ES-I3 (cell line): ENCODE measurements around the gene ENGASE.

Experiments
- H3K36me3 ChIP-seq: 2 replicates; pipeline ENCODE4 v1.6.1; 2013; ENCODE audit warnings: mild to moderate bottlenecking, low read length, control low read depth, moderate library complexity; ENCODE audit not compliant: insufficient read depth
- H3K4me1 ChIP-seq: 2 replicates; pipeline ENCODE4 v1.6.1; 2013; ENCODE audit warnings: mild to moderate bottlenecking, control low read depth, low read length; ENCODE audit not compliant: insufficient read depth
- H3K9ac ChIP-seq: 2 replicates; pipeline ENCODE4 v1.6.1; 2013; ENCODE audit warnings: low read depth, mild to moderate bottlenecking, low read length, moderate library complexity
- H3K9me3 ChIP-seq: 2 replicates; pipeline ENCODE4 v1.6.1; 2013; ENCODE audit warnings: mild to moderate bottlenecking, low read length, moderate library complexity; ENCODE audit not compliant: control insufficient read depth, insufficient read depth

Gene ENGASE

GRCh38 chr17:79109584-79109983 is 35.0 kb downstream of the ENGASE start:
- Histone ChIP-seq H3K9ac (no peak overlapping the region), H3K4me1 (no peaks in the 10 kb centered on the region), H3K36me3 (no peaks in the 10 kb centered on the region), H3K9me3 (no peaks in the 10 kb centered on the region)

GRCh38 chr17:79111097-79111496 is 36.5 kb downstream of the ENGASE start:
- Histone ChIP-seq H3K9me3 (no peaks in the 10 kb centered on the region), H3K9ac (no peak overlapping the region), H3K36me3 (no peaks in the 10 kb centered on the region), H3K4me1 (no peaks in the 10 kb centered on the region)

- H3K4me1 ChIP-seq, result no peaks in the 10 kb centered on the region
- H3K36me3 ChIP-seq, result no peaks in the 10 kb centered on the region
- no peak overlapping the region for H3K9ac ChIP-seq
- no peaks in the 10 kb centered on the region for H3K9me3 ChIP-seq
These were observed 37.8 kb downstream of the ENGASE start for GRCh38 chr17:79112471-79112870.

- H3K36me3 ChIP-seq, result no peaks in the 10 kb centered on the region
- H3K4me1 ChIP-seq, result no peaks in the 10 kb centered on the region
- no peaks in the 10 kb centered on the region for H3K9me3 ChIP-seq
- no peak overlapping the region for H3K9ac ChIP-seq
These were observed 39.3 kb downstream of the ENGASE start for GRCh38 chr17:79113699-79114457.

GRCh38 chr17:79114458-79115301 is 40.1 kb downstream of the ENGASE start:
- Histone ChIP-seq H3K9ac (no peak overlapping the region), H3K4me1 (no peaks in the 10 kb centered on the region), H3K36me3 (no peaks in the 10 kb centered on the region), H3K9me3 (no peaks in the 10 kb centered on the region)

- H3K9me3 ChIP-seq, result no peaks in the 10 kb centered on the region
- H3K36me3 ChIP-seq, result no peaks in the 10 kb centered on the region
- no peak overlapping the region for H3K9ac ChIP-seq
- H3K4me1 ChIP-seq, result no peaks in the 10 kb centered on the region
These were observed 40.9 kb downstream of the ENGASE start for GRCh38 chr17:79115487-79115886.

GRCh38 chr17:79116575-79117368 is 42.1 kb downstream of the ENGASE start:
- Histone ChIP-seq H3K36me3 (no peaks in the 10 kb centered on the region), H3K9me3 (no peaks in the 10 kb centered on the region), H3K4me1 (no peaks in the 10 kb centered on the region), H3K9ac (no peak overlapping the region)

- Histone ChIP-seq H3K36me3 (no peaks in the 10 kb centered on the region), H3K4me1 (no peaks in the 10 kb centered on the region), H3K9ac (no peak overlapping the region), H3K9me3 (no peaks in the 10 kb centered on the region)
These were observed 43.4 kb downstream of the ENGASE start for GRCh38 chr17:79117905-79118487.

- Histone ChIP-seq H3K9me3 (no peaks in the 10 kb centered on the region), H3K36me3 (no peaks in the 10 kb centered on the region), H3K4me1 (no peaks in the 10 kb centered on the region), H3K9ac (no peak overlapping the region)
These were observed 44.3 kb downstream of the ENGASE start for GRCh38 chr17:79118924-79119323.

GRCh38 chr17:79120259-79120658 is 45.6 kb downstream of the ENGASE start:
- no peak overlapping the region for H3K9ac ChIP-seq
- no peaks in the 10 kb centered on the region for H3K4me1 ChIP-seq
- H3K36me3 ChIP-seq, result no peaks in the 10 kb centered on the region
- H3K9me3 ChIP-seq, result no peaks in the 10 kb centered on the region

- Histone ChIP-seq H3K9ac (no peak overlapping the region), H3K9me3 (no peaks in the 10 kb centered on the region), H3K4me1 (no peaks in the 10 kb centered on the region), H3K36me3 (no peaks in the 10 kb centered on the region)
These were observed 49.4 kb downstream of the ENGASE start for GRCh38 chr17:79123988-79124387.

- Histone ChIP-seq H3K4me1 (no peaks in the 10 kb centered on the region), H3K9ac (no peak overlapping the region), H3K36me3 (no peaks in the 10 kb centered on the region), H3K9me3 (no peaks in the 10 kb centered on the region)
These were observed 50.0 kb downstream of the ENGASE start for GRCh38 chr17:79124513-79125209.

GRCh38 chr17:79125503-79125902 is 50.9 kb downstream of the ENGASE start:
- Histone ChIP-seq H3K4me1 (no peaks in the 10 kb centered on the region), H3K36me3 (no peaks in the 10 kb centered on the region), H3K9ac (no peak overlapping the region), H3K9me3 (no peaks in the 10 kb centered on the region)

GRCh38 chr17:79126139-79126538 is 51.5 kb downstream of the ENGASE start:
- Histone ChIP-seq H3K36me3 (no peaks in the 10 kb centered on the region), H3K4me1 (no peaks in the 10 kb centered on the region), H3K9me3 (no peaks in the 10 kb centered on the region), H3K9ac (no peak overlapping the region)
